ENCODE results near the gene SMLR1. TPM values are rescaled to one million over a fixed set of nuclear protein-coding genes. Genes with fewer than 3 reads are reported as not detected.

The SMLR1 gene
- total RNA-seq, 2 experiments from 2014 or later, result not detected

GRCh38 chr6:130794010-130794697, 33.1 kb upstream of the SMLR1 start:
- TF ChIP-seq EZH2phosphoT487 (IDR thresholded peaks at IDR 0.05; ENCODE audit: borderline replicate concordance, low read depth, low read length) (no peak), CTCF (conservative IDR thresholded peaks at IDR 0.05; ENCODE audit: low read length) (no peak)
- Histone ChIP-seq H3K4me1 (ENCODE audit: insufficient read depth, low read length, poor library complexity, severe bottlenecking) (no peaks in the 10 kb centered on the region), H3K27ac (ENCODE audit: low read depth, low read length, poor library complexity, severe bottlenecking) (no peak overlapping the region), H3K4me3 (ENCODE audit: low read depth, low read length, poor library complexity, severe bottlenecking) (no peak overlapping the region), H3K4me2 (ENCODE audit: low read length) (no peak overlapping the region), H3K9me2 (ENCODE audit: insufficient read depth, low read length) (no peaks in the 10 kb centered on the region), H4K20me1 (ENCODE audit: insufficient read depth, low read length) (no peaks in the 10 kb centered on the region), H2AFZ (ENCODE audit: low read length) (no peak overlapping the region), H3K36me3 (ENCODE audit: insufficient read depth, low read length) (no peaks in the 10 kb centered on the region), H3K9me3 (ENCODE audit: low read length) (no peaks in the 10 kb centered on the region), H3K79me2 (ENCODE audit: insufficient read depth, low read depth, low read length) (no peaks in the 10 kb centered on the region)
- DNase-seq (ENCODE audit: low spot score), result no peak
- BruUV-seq (replicated peaks), result no TSS peak
- ChIA-PET CTCF (ENCODE audit: unreplicated experiment) (no interaction called here), POLR2A (no interaction called here)
- intact Hi-C loops (cut with micrococcal nuclease; ENCODE audit: unreplicated experiment), result no loop called here

- no peaks in the 10 kb centered on the region for H4K20me1 ChIP-seq (ENCODE audit: insufficient read depth, low read length)
- ChIA-PET CTCF (ENCODE audit: unreplicated experiment) (no interaction called here), POLR2A (no interaction called here)
- H3K36me3 ChIP-seq (ENCODE audit: insufficient read depth, low read length), result no peaks in the 10 kb centered on the region
- no peaks in the 10 kb centered on the region for H3K4me1 ChIP-seq (ENCODE audit: insufficient read depth, low read length, poor library complexity, severe bottlenecking)
- no peak overlapping the region for H3K4me3 ChIP-seq (ENCODE audit: low read depth, low read length, poor library complexity, severe bottlenecking)
- H2AFZ ChIP-seq (ENCODE audit: low read length), result no peak overlapping the region
- no peaks in the 10 kb centered on the region for H3K79me2 ChIP-seq (ENCODE audit: insufficient read depth, low read depth, low read length)
- TF ChIP-seq CTCF (conservative IDR thresholded peaks at IDR 0.05; ENCODE audit: low read length), result no peak
- no peaks in the 10 kb centered on the region for H3K9me2 ChIP-seq (ENCODE audit: insufficient read depth, low read length)
- H3K4me2 ChIP-seq (ENCODE audit: low read length), result no peak overlapping the region
- intact Hi-C loops (cut with micrococcal nuclease; ENCODE audit: unreplicated experiment), result no loop called here
- DNase-seq (ENCODE audit: low spot score), result no peak
- H3K9me3 ChIP-seq (ENCODE audit: low read length), result no peaks in the 10 kb centered on the region
- no peak overlapping the region for H3K27ac ChIP-seq (ENCODE audit: low read depth, low read length, poor library complexity, severe bottlenecking)
- no TSS peak for BruUV-seq (replicated peaks)
Measured at GRCh38 chr6:130794738-130795137, 32.5 kb upstream of the SMLR1 start.

GRCh38 chr6:130796313-130796905, 30.8 kb upstream of the SMLR1 start:
- no peak overlapping the region for H3K4me3 ChIP-seq (ENCODE audit: low read depth, low read length, poor library complexity, severe bottlenecking)
- no peaks in the 10 kb centered on the region for H3K9me3 ChIP-seq (ENCODE audit: low read length)
- ChIA-PET POLR2A (no interaction called here), CTCF (ENCODE audit: unreplicated experiment) (no interaction called here)
- no peak overlapping the region for H2AFZ ChIP-seq (ENCODE audit: low read length)
- BruUV-seq (replicated peaks), result no TSS peak
- no peak overlapping the region for H3K27ac ChIP-seq (ENCODE audit: low read depth, low read length, poor library complexity, severe bottlenecking)
- DNase-seq (ENCODE audit: low spot score), result no peak
- H3K4me1 ChIP-seq (ENCODE audit: insufficient read depth, low read length, poor library complexity, severe bottlenecking), result no peaks in the 10 kb centered on the region
- no peaks in the 10 kb centered on the region for H3K79me2 ChIP-seq (ENCODE audit: insufficient read depth, low read depth, low read length)
- H3K4me2 ChIP-seq (ENCODE audit: low read length), result no peak overlapping the region
- no peaks in the 10 kb centered on the region for H4K20me1 ChIP-seq (ENCODE audit: insufficient read depth, low read length)
- no peaks in the 10 kb centered on the region for H3K36me3 ChIP-seq (ENCODE audit: insufficient read depth, low read length)
- intact Hi-C loops (cut with micrococcal nuclease; ENCODE audit: unreplicated experiment), result no loop called here
- H3K9me2 ChIP-seq (ENCODE audit: insufficient read depth, low read length), result no peaks in the 10 kb centered on the region
- TF ChIP-seq CTCF (conservative IDR thresholded peaks at IDR 0.05; ENCODE audit: low read length), result no peak
- TF ChIP-seq EZH2phosphoT487 (IDR thresholded peaks at IDR 0.05; ENCODE audit: borderline replicate concordance, low read depth, low read length), result no peak

All from OCI-LY7 (cell line).